ENCODE measurements around the gene AVPI1. TPM values are rescaled to one million over a fixed set of nuclear protein-coding genes. Genes with fewer than 3 reads are reported as not detected.
A peak's percentile ranks its signal among the peaks of the same experiment; 100 is the strongest.

AVPI1 gene
- total RNA-seq, 1 experiment from 2014 or later = 6.5 TPM

DNA sequence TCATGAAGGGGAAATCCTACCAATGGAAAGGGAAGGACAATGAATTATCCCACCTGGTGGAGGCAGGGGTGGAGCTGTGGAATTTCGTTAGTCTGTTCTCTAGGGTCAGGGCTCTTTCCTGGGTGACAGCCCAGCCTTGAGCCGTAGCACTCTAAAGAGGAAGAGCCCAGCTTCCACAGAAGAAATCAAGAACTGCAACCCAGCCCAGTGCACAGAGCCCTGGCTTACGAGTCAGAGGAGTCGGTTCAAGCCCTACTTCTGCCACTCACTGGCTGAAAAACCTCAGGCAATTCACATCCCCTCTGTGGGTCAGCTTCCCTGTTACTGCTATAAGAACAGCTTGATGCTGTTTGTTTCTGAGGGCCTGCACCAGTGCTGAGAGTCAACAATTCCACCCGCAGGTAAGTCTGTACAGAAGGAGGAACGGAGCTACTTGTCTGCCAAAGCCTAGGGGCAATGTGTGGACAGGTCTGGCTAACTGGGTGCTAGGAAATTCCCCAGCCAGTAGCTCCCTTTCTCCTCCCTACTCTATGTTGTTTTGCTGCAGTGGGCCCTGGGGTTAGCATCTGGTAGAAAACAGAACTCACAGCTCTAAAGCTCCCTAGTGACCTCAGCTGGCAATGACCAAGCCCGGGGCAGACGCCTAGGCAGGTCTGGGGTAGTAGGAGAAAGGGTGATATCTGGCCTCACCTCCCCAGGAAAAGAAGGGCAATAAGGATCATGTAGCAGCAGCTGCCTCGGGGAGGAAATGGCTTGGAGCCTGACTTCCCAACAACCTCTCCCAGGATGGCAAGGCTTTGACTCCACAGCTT is 3.3 kb downstream of the AVPI1 start:
- TF ChIP-seq, protein P1, sequence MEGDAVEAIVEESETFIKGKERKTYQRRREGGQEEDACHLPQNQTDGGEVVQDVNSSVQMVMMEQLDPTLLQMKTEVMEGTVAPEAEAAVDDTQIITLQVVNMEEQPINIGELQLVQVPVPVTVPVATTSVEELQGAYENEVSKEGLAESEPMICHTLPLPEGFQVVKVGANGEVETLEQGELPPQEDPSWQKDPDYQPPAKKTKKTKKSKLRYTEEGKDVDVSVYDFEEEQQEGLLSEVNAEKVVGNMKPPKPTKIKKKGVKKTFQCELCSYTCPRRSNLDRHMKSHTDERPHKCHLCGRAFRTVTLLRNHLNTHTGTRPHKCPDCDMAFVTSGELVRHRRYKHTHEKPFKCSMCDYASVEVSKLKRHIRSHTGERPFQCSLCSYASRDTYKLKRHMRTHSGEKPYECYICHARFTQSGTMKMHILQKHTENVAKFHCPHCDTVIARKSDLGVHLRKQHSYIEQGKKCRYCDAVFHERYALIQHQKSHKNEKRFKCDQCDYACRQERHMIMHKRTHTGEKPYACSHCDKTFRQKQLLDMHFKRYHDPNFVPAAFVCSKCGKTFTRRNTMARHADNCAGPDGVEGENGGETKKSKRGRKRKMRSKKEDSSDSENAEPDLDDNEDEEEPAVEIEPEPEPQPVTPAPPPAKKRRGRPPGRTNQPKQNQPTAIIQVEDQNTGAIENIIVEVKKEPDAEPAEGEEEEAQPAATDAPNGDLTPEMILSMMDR (conservative IDR thresholded peaks at IDR 0.05) = no peak
- Histone ChIP-seq H2BK20ac (ENCODE audit: low read depth, low read length, poor library complexity, severe bottlenecking) (no peak overlapping the region), H2BK12ac (ENCODE audit: insufficient read length, low read depth, low read length) (no peak overlapping the region), H3K9ac (ENCODE audit: extremely low read depth, insufficient read length, low read length) (no peak overlapping the region), H3K56ac (ENCODE audit: insufficient read length, low read depth, low read length) (no peak overlapping the region), H3K4me2 (ENCODE audit: insufficient read depth, insufficient read length, low read length) (no peak overlapping the region), H3K4ac (ENCODE audit: low read depth, low read length) (no peak overlapping the region), H3K79me2 (ENCODE audit: insufficient read depth, low read length) (no peaks in the 10 kb centered on the region), H2BK15ac (ENCODE audit: low read depth, low read length) (no peak overlapping the region), H4K8ac (replicated peaks; ENCODE audit: insufficient read length, low read depth, low read length) (no peak overlapping the region), H2BK5ac (ENCODE audit: insufficient read length, low read length) (no peak overlapping the region), H3K23ac (ENCODE audit: insufficient read length, low read depth, low read length) (no peak overlapping the region), H3K4me1 (ENCODE audit: insufficient read depth, low read length) (peaks cover 4% of the 10 kb centered on the region; the same call in 1 of the 2 replicates), H2AFZ (ENCODE audit: low read length) (no peak overlapping the region), H3T11ph (ENCODE audit: low read length) (no peak overlapping the region), H3K79me1 (ENCODE audit: insufficient read depth, low read depth, low read length, poor library complexity, severe bottlenecking) (no peaks in the 10 kb centered on the region), H4K5ac (ENCODE audit: insufficient read length, low read depth, low read length) (no peak overlapping the region), H3K18ac (ENCODE audit: insufficient read length, low read depth, low read length) (no peak overlapping the region), H3K27ac (ENCODE audit: insufficient read length, low read depth, low read length) (no peak overlapping the region), H2BK120ac (ENCODE audit: low read depth, low read length, poor library complexity, severe bottlenecking) (no peak overlapping the region), H3K9me3 (ENCODE audit: control insufficient read depth, low read depth, low read length) (no peaks in the 10 kb centered on the region), H2AK5ac (ENCODE audit: insufficient read length, low read length) (no peak overlapping the region), H3K14ac (ENCODE audit: insufficient read depth, low read length) (no peak overlapping the region), H4K91ac (ENCODE audit: insufficient read length, low read depth, low read length) (no peak overlapping the region), H4K20me1 (ENCODE audit: control insufficient read depth, insufficient read depth, insufficient read length) (no peaks in the 10 kb centered on the region), H3K23me2 (ENCODE audit: insufficient read length, low read depth, low read length, poor library complexity, severe bottlenecking) (peaks cover 10% of the 10 kb centered on the region), H3K27me3 (ENCODE audit: insufficient read depth, low read length) (no peaks in the 10 kb centered on the region)
- no peaks in the 10 kb centered on the region for H3K9me3 Mint-ChIP-seq
- H3K27me3 Mint-ChIP-seq (ENCODE audit: low read depth) = peaks cover 9% of the 10 kb centered on the region
- peak overlapping the region in 2 of 3 experiments; percentile 53 to 78; a peak in 3 of 7 replicates for H3K27ac Mint-ChIP-seq
- peak; percentile 49 for DNase-seq
- H3K36me3 Mint-ChIP-seq (ENCODE audit: insufficient read depth in 1 of 3, low read depth in 3 of 3) = peaks cover 0 to under 1% (median 0%) of the 10 kb centered on the region in 3 experiments; a peak in 2 of 7 replicates
- no CpG with 5 or more reads among the region's 9 CpGs for WGBS (ENCODE audit: extremely low coverage, insufficient read length, low lambda C conversion rate)
- peaks cover 27% of the 10 kb centered on the region in 2 experiments for H3K4me1 Mint-ChIP-seq
- H3K4me3 Mint-ChIP-seq = no peak overlapping the region

Measured in H9 (cell line).